B cell (primary cell): ENCODE data around the gene BEND4. TPM values are rescaled to one million over a fixed set of nuclear protein-coding genes. Genes with fewer than 3 reads are reported as not detected.

Source experiments
- ATAC-seq: fragments of 200-7000 bp; cut with Tn5 transposase; one replicate; pipeline ENCODE4 v1.10.0; 2021; ENCODE audit warnings: low read depth, mild to moderate bottlenecking, moderate number of reproducible peaks, moderate library complexity
- CTCF ChIA-PET: fragments of 350-600 bp; sonication (Branson Sonifier 250); formaldehyde crosslinking; loops from one replicate; lab custom pipeline; 2021; ENCODE audit warnings: antibody characterized with exemption, inconsistent platforms; lab: Charles Lee
- POLR2A ChIA-PET: fragments of 350-600 bp; sonication (Branson Sonifier 250); formaldehyde crosslinking; loops from one replicate; lab custom pipeline; 2021; ENCODE audit warnings: antibody characterized with exemption; lab: Charles Lee
- DNase-seq: peaks from one replicate; pipeline ENCODE4 v3.0.0; 2013
- H2AFZ ChIP-seq: 2 replicates; pipeline ENCODE4 v1.6.1; 2012; ENCODE audit warnings: mild to moderate bottlenecking, low read depth, low read length; ENCODE audit not compliant: insufficient read depth, poor library complexity, severe bottlenecking
- H3K27ac ChIP-seq, 2 donors: 1 replicate in 1 of 2; 2 replicates in 1 of 2; pipeline ENCODE4 v1.5.1; 2012 to 2013; ENCODE audit warnings: low read length in 2 of 2, mild to moderate bottlenecking in 2 of 2, moderate library complexity in 1 of 2
- H3K27me3 ChIP-seq, 4 experiments: fragments of 200-600 bp in 1 of 4; sonication (generic) in 1 of 4; replicated peaks in 1 of 4; 1 replicate in 2 of 4; 2 replicates in 2 of 4; pipeline versions ENCODE4 v1.6.1 to v1.7.0; 2013 to 2016; ENCODE audit warnings: low read length in 3 of 4, mild to moderate bottlenecking in 2 of 4, mixed read lengths in 1 of 4, moderate library complexity in 1 of 4; ENCODE audit not compliant: insufficient read depth in 4 of 4, control insufficient read depth in 3 of 4; ENCODE audit errors: control extremely low read depth in 1 of 4
- H3K36me3 ChIP-seq, 2 experiments: replicated peaks in 1 of 2; 1 replicate in 1 of 2; 2 replicates in 1 of 2; pipeline versions ENCODE4 v1.6.1 to v1.7.1; 2013; ENCODE audit warnings: low read length in 1 of 2; ENCODE audit not compliant: insufficient read depth in 2 of 2, control insufficient read depth in 1 of 2; ENCODE audit errors: control extremely low read depth in 1 of 2, extremely low read depth in 1 of 2
- H3K4me1 ChIP-seq, 2 donors: fragments of 200-600 bp in 1 of 2; sonication (generic) in 1 of 2; 1 replicate in 1 of 2; 2 replicates in 1 of 2; pipeline versions ENCODE4 v1.5.1 to v1.6.1; 2013 to 2017; ENCODE audit warnings: low read length in 2 of 2; ENCODE audit not compliant: control insufficient read depth in 2 of 2, insufficient read depth in 2 of 2
- H3K4me2 ChIP-seq: replicated peaks from 2 replicates; pipeline ENCODE3; 2012; ENCODE audit warnings: mild to moderate bottlenecking, low read depth, low read length; ENCODE audit not compliant: poor library complexity, severe bottlenecking
- H3K4me3 ChIP-seq, 5 experiments: fragments of 200-600 bp in 1 of 5; sonication (generic) in 1 of 5; 1 replicate in 3 of 5; 2 replicates in 2 of 5; pipeline versions ENCODE4 v1.5.1 to v1.7.0; 2011 to 2016; ENCODE audit warnings: low read length in 4 of 5, mild to moderate bottlenecking in 4 of 5, low read depth in 2 of 5, control low read depth in 1 of 5, moderate library complexity in 1 of 5; ENCODE audit not compliant: insufficient read depth in 1 of 5; ENCODE audit errors: control extremely low read depth in 1 of 5, extremely low read depth in 1 of 5
- H3K79me2 ChIP-seq: fragments of 200-600 bp; sonication (generic); one replicate; pipeline ENCODE4 v1.6.0; 2016; ENCODE audit warnings: low read length; ENCODE audit not compliant: control insufficient read depth, insufficient read depth
- H3K9ac ChIP-seq: fragments of 200-600 bp; sonication (generic); 2 replicates; pipeline ENCODE4 v1.6.1; 2017; ENCODE audit warnings: mild to moderate bottlenecking, low read length, moderate library complexity
- H3K9me3 ChIP-seq, 3 donors: one replicate each; pipeline versions ENCODE4 v1.6.1 to v1.7.1; 2013; ENCODE audit warnings: low read length in 2 of 3; ENCODE audit not compliant: control insufficient read depth in 2 of 3, insufficient read depth in 1 of 3; ENCODE audit errors: control extremely low read depth in 1 of 3
- H4K20me1 ChIP-seq: 2 replicates; pipeline ENCODE4 v1.6.0; 2012; ENCODE audit warnings: mild to moderate bottlenecking, low read length; ENCODE audit not compliant: insufficient read depth, control insufficient read depth, poor library complexity, severe bottlenecking
- H3K27ac Mint-ChIP-seq: one replicate; pipeline ENCODE4 v1.8.0; 2021; ENCODE audit warnings: mixed read lengths
- H3K27me3 Mint-ChIP-seq: one replicate; pipeline ENCODE4 v1.8.0; 2021; ENCODE audit warnings: mixed read lengths
- H3K4me1 Mint-ChIP-seq: one replicate; pipeline ENCODE4 v1.8.0; 2021; ENCODE audit warnings: mixed read lengths
- H3K4me3 Mint-ChIP-seq: one replicate; pipeline ENCODE4 v1.8.0; 2021; ENCODE audit warnings: mixed read lengths
- H3K9me3 Mint-ChIP-seq: one replicate; pipeline ENCODE4 v1.8.0; 2022; ENCODE audit warnings: mixed read lengths; ENCODE audit not compliant: insufficient read depth
- CTCF ChIP-seq: fragments of 200-600 bp; IDR thresholded peaks from one replicate; pipeline ENCODE4 v1.8.0; 2022; ENCODE audit warnings: antibody characterized with exemption, mild to moderate bottlenecking
- EZH2 ChIP-seq: IDR thresholded peaks from 2 replicates; pipeline ENCODE4 v1.6.1; 2012; ENCODE audit warnings: borderline replicate concordance, low read depth, mild to moderate bottlenecking, moderate library complexity, low read length; ENCODE audit not compliant: insufficient read depth, poor library complexity, severe bottlenecking
- WGBS: methylation state at CpG from one replicate; pipeline ENCODE4 v1.1.5; 2013; ENCODE audit warnings: missing lambda C conversion rate; ENCODE audit not compliant: insufficient coverage; 5-methylcytosine and 5-hydroxymethylcytosine counted together
- intact Hi-C: fragments of 100-400 bp; cut with micrococcal nuclease; formaldehyde crosslinking; loops from one replicate; pipeline ENCODE4 v1.10.0; 2022
- polyA plus RNA-seq: library from polyadenylated mRNA; depleted of rRNA; stranded (reverse); fragments of >200 nt; gene quantifications from 2 replicates; pipeline ENCODE4 v1.2.3, GENCODE V29; 2012
- total RNA-seq, 2 donors: library from RNA; stranded (reverse); fragments of 120-200 nt in 1 of 2; gene quantifications; 1 replicate in 1 of 2; 2 replicates in 1 of 2; pipeline versions ENCODE4 v1.2.3 to v1.2.4, GENCODE V29; 2013 to 2022

Gene BEND4
- total and polyA plus RNA-seq, 2 donors (not counting 1 experiment from before 2014, with no cell fraction given): 4.3 to 18.6 TPM

- H3K9me3 ChIP-seq: no peaks in the 10 kb centered on the region
- H3K27me3 Mint-ChIP-seq: no peaks in the 10 kb centered on the region
- peaks cover 35% of the 10 kb centered on the region for H3K79me2 ChIP-seq
- DNase-seq (no peak), ATAC-seq (no peak)
- no peak overlapping the region for H3K4me2 ChIP-seq
- H4K20me1 ChIP-seq: peaks cover 16% of the 10 kb centered on the region
- TF ChIP-seq EZH2 (no peak), CTCF (no peak)
- H3K9me3 Mint-ChIP-seq: no peaks in the 10 kb centered on the region
- peaks cover 1 to 11% of the 10 kb centered on the region in 2 experiments for H3K36me3 ChIP-seq
- no peak overlapping the region for H3K27ac Mint-ChIP-seq
- no peaks in the 10 kb centered on the region for H3K27me3 ChIP-seq
- H3K4me3 Mint-ChIP-seq: no peak overlapping the region
- H3K27ac ChIP-seq: no peak overlapping the region
- H3K4me1 ChIP-seq: no peaks in the 10 kb centered on the region
- H3K9ac ChIP-seq: no peak overlapping the region
- H2AFZ ChIP-seq: no peak overlapping the region
- H3K4me1 Mint-ChIP-seq: peaks cover 3% of the 10 kb centered on the region
- intact Hi-C loops: no loop called here
- POLR2A ChIA-PET: no interaction called here
- H3K4me3 ChIP-seq: no peak overlapping the region
- WGBS: 90% methylated on average over 2 of the region's 3 CpGs
- CTCF ChIA-PET: no interaction called here
Measured at GRCh38 chr4:42136371-42136770, 16.1 kb downstream of the BEND4 start.

GRCh38 chr4:42133006-42133405 is 19.4 kb downstream of the BEND4 start:
- H3K79me2 ChIP-seq: peaks cover 36% of the 10 kb centered on the region
- no peaks in the 10 kb centered on the region for H3K4me1 ChIP-seq
- no peaks in the 10 kb centered on the region for H3K9me3 Mint-ChIP-seq
- no peak for ATAC-seq
- H2AFZ ChIP-seq: no peak overlapping the region
- TF ChIP-seq EZH2 (no peak), CTCF (no peak)
- no peak for DNase-seq
- H3K27ac Mint-ChIP-seq: no peak overlapping the region
- no peaks in the 10 kb centered on the region for H3K27me3 ChIP-seq
- ChIA-PET POLR2A (no interaction called here), CTCF (no interaction called here)
- no peak overlapping the region for H3K4me3 Mint-ChIP-seq
- no CpG with 5 or more reads among the region's 1 CpG for WGBS
- H4K20me1 ChIP-seq: peaks cover 12% of the 10 kb centered on the region
- no peak overlapping the region for H3K9ac ChIP-seq
- no peak overlapping the region for H3K4me2 ChIP-seq
- H3K4me3 ChIP-seq: no peak overlapping the region
- no peak overlapping the region for H3K27ac ChIP-seq
- H3K36me3 ChIP-seq: peaks cover 0 to 3% of the 10 kb centered on the region in 2 experiments
- H3K9me3 ChIP-seq: peaks cover 0 to 4% (median 0%) of the 10 kb centered on the region in 3 donors
- H3K4me1 Mint-ChIP-seq: peaks cover 20% of the 10 kb centered on the region
- intact Hi-C loops: no loop called here
- no peaks in the 10 kb centered on the region for H3K27me3 Mint-ChIP-seq
